ENCODE measurements around the gene CYP2R1. TPM values are rescaled to one million over a fixed set of nuclear protein-coding genes. Genes with fewer than 3 reads are reported as not detected.

CYP2R1 gene, protein sequence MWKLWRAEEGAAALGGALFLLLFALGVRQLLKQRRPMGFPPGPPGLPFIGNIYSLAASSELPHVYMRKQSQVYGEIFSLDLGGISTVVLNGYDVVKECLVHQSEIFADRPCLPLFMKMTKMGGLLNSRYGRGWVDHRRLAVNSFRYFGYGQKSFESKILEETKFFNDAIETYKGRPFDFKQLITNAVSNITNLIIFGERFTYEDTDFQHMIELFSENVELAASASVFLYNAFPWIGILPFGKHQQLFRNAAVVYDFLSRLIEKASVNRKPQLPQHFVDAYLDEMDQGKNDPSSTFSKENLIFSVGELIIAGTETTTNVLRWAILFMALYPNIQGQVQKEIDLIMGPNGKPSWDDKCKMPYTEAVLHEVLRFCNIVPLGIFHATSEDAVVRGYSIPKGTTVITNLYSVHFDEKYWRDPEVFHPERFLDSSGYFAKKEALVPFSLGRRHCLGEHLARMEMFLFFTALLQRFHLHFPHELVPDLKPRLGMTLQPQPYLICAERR
- total RNA-seq, result 10 to 100 TPM in 3 of 4 donors, 1 to 10 TPM in 1; 6.1 to 17.5 (median 13.8) TPM
- 10 to 100 TPM; 10.4 to 15.3 (median 11.4) TPM for polyA plus RNA-seq

DNA sequence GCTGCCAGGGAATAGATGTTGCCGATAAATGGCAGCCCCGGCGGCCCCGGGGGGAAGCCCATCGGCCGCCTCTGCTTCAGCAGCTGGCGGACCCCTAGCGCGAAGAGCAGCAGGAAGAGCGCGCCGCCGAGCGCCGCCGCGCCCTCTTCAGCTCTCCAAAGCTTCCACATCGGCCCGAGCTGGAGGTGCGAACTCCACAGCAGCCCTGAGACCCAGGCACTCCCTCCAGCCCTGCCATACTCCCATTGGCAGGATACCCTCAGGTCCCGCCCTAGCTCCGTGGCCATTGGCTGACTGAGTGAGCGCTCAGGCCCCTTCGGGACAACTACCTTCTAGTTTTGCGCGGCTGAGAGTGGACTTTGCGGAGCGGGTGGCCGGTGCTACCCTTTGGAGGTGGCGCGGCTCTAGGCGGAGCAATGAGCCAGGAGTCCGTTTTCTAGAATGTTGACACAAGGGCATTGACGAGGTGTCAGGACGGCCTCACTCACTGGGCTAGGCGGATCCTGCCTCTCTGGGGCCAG lies at the start of gene CYP2R1:
TSS of gene CYP2R1 (minus strand) at position 196 of the 521 bp plus-strand sequence. CDS start at position 170, 26 bp downstream.
- peak in 3 of 4 donors; percentile 64 to 86 (median 66) for TF ChIP-seq POLR2AphosphoS5 (IDR thresholded peaks at IDR 0.05)
- TF ChIP-seq EP300 (IDR thresholded peaks at IDR 0.05), result no peak
- TF ChIP-seq, protein P1, sequence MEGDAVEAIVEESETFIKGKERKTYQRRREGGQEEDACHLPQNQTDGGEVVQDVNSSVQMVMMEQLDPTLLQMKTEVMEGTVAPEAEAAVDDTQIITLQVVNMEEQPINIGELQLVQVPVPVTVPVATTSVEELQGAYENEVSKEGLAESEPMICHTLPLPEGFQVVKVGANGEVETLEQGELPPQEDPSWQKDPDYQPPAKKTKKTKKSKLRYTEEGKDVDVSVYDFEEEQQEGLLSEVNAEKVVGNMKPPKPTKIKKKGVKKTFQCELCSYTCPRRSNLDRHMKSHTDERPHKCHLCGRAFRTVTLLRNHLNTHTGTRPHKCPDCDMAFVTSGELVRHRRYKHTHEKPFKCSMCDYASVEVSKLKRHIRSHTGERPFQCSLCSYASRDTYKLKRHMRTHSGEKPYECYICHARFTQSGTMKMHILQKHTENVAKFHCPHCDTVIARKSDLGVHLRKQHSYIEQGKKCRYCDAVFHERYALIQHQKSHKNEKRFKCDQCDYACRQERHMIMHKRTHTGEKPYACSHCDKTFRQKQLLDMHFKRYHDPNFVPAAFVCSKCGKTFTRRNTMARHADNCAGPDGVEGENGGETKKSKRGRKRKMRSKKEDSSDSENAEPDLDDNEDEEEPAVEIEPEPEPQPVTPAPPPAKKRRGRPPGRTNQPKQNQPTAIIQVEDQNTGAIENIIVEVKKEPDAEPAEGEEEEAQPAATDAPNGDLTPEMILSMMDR (IDR thresholded peaks at IDR 0.05), result no peak
- TF ChIP-seq POLR2A (IDR thresholded peaks at IDR 0.05), result peak in 1 of 2 donors; percentile 64
- intact Hi-C loops (cut with DNase I), result loop anchor here (1.0 to 5.0 kb wide), 4 partner anchors 100 to 372 kb away; partner anchors contain the start of genes PDE3B and PSMA1
- WGBS, 2 donors, result 0 to 1% methylated on average over 36 of the region's 36 CpGs

DNA sequence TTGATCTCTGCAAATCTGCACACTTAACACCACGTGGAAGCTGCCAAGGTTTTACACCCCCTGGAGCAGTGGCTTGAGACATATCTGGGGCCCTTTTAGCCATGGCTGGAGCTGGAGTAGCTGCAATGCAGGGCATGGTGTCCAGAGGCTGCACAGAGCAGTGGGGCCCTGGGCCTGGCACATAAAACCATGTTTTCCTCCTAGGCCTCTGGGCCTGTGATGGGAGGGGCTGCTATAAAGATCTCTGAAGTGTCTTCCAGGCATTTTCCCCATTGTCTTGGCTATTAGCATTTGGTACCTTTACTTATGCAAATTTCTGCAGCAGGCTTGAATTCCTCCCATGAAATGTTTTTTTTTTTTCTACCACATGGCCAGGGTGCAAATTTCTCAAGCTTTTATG lies 46.9 kb upstream of the CYP2R1 start:
- Histone ChIP-seq H3K9me3 (no peaks in the 10 kb centered on the region), H3K27me3 (no peaks in the 10 kb centered on the region), H3K4me3 (no peak overlapping the region), H3K27ac (no peak overlapping the region), H3K4me1 (no peaks in the 10 kb centered on the region), H3K36me3 (no peaks in the 10 kb centered on the region)
- WGBS, 2 donors, result 58 to 64% methylated on average over 1 of the region's 1 CpG
- TF ChIP-seq POLR2A (IDR thresholded peaks at IDR 0.05) (no peak), POLR2AphosphoS5 (IDR thresholded peaks at IDR 0.05) (no peak), EP300 (IDR thresholded peaks at IDR 0.05) (no peak)
- TF ChIP-seq, protein P1 (IDR thresholded peaks at IDR 0.05), result no peak
- DNase-seq, result no peak
- intact Hi-C loops (cut with DNase I), result no loop called here

More for the DNA sequence above, at the start of gene CYP2R1:
- Histone ChIP-seq H3K4me1 (peaks cover 4 to 24% (median 10%) of the 10 kb centered on the region in 4 donors), H3K9me3 (no peaks in the 10 kb centered on the region), H3K4me3 (peak within 1 kb of the TSS; percentile 69 to 88 (median 78)), H3K27ac (peak within 1 kb of the TSS; percentile 89 to 95 (median 92)), H3K27me3 (no peaks in the 10 kb centered on the region), H3K36me3 (no peaks in the 10 kb centered on the region)
- DNase-seq, result peak; percentile 97

DNA sequence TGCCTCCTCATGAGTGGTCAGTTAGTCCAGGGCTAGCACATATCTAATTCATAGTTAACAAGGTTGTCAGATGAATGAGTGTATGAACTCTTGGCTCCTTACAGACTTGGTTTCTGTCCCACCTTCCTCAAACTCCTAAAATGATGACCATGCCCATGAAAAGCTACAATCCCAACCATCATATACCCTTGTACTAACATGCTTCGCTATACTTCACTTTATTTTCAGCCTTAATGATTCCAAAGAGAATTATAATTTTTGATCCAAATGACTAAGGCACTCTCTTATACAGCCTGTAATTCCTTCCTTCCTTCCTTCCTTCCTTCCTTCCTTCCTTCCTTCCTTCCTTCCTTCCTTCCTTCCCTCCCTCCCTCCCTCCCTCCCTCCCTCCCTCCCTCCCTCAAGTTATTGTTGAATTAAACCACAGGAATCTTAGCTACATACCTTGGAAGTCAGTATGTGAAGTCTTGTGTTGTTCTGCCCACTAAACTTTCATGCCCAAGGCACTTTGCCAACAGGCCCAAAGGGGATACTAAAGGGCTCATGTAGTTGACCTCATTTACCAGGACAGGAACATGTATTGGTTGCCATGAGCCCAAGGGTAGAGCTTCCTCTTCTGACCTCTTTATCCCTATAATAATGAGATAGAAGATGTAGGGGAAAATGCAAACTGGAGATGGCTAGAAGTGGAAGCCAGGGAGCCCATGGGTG lies 42.8 kb upstream of the CYP2R1 start:
- Histone ChIP-seq H3K4me3 (no peak overlapping the region), H3K36me3 (no peaks in the 10 kb centered on the region), H3K27me3 (no peaks in the 10 kb centered on the region), H3K4me1 (no peaks in the 10 kb centered on the region), H3K27ac (no peak overlapping the region), H3K9me3 (no peaks in the 10 kb centered on the region)
- WGBS, 2 donors, result 47 to 97% methylated on average over 1 of the region's 1 CpG
- DNase-seq, result no peak
- TF ChIP-seq EP300 (IDR thresholded peaks at IDR 0.05) (no peak), POLR2A (IDR thresholded peaks at IDR 0.05) (no peak), POLR2AphosphoS5 (IDR thresholded peaks at IDR 0.05) (no peak)
- TF ChIP-seq, protein P1 (IDR thresholded peaks at IDR 0.05), result no peak
- intact Hi-C loops (cut with DNase I), result no loop called here

DNA sequence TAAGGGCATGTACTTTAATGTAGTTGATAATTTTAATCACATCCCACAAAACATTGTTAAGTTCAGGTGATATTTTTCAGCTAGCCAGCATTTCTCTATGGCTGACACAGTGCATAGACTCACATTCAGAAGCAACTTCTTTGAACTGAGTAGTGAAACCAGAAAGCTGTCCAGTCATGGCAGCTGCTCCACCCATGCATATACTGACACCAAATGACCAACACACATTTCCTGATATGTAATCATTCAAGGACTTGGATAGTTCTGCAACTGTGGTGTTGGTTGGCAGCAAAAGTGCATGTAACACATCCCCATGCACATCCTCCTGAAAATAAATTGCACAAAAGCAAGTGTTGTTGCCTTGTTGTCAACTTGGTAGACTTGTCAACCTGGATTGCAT lies 40.4 kb upstream of the CYP2R1 start:
- Histone ChIP-seq H3K9me3 (no peaks in the 10 kb centered on the region), H3K27ac (no peak overlapping the region), H3K36me3 (no peaks in the 10 kb centered on the region), H3K4me1 (no peaks in the 10 kb centered on the region), H3K4me3 (no peak overlapping the region), H3K27me3 (no peaks in the 10 kb centered on the region)
- DNase-seq, result no peak
- no peak for TF ChIP-seq POLR2AphosphoS5 (IDR thresholded peaks at IDR 0.05)
- no peak for TF ChIP-seq POLR2A (IDR thresholded peaks at IDR 0.05)
- TF ChIP-seq, protein P1 (IDR thresholded peaks at IDR 0.05), result no peak
- TF ChIP-seq EP300 (IDR thresholded peaks at IDR 0.05), result no peak
- intact Hi-C loops (cut with DNase I), result no loop called here
